ENCODE measurements around the gene FIGLA. TPM values are rescaled to one million over a fixed set of nuclear protein-coding genes. Genes with fewer than 3 reads are reported as not detected.
A peak's percentile ranks its signal among the peaks of the same experiment; 100 is the strongest.

FIGLA gene
- total and polyA plus RNA-seq, 2 experiments from 2014 or later, result not detected

- no peak for TF ChIP-seq ZNF462 (CRISPR knock-in tag; IDR thresholded peaks at IDR 0.05)
- TF ChIP-seq CTCF (conservative IDR thresholded peaks at IDR 0.05; ENCODE audit: low read depth in 2 of 2), result no peak
- no peak for TF ChIP-seq NANOG (IDR thresholded peaks at IDR 0.05; ENCODE audit: borderline replicate concordance)
- TF ChIP-seq EZH2 (IDR thresholded peaks at IDR 0.05; ENCODE audit: low read depth, unreplicated experiment), result no peak
- no peak for TF ChIP-seq EZH2phosphoT487 (IDR thresholded peaks at IDR 0.05; ENCODE audit: unreplicated experiment)
Observed at GRCh38 chr2:70729647-70730046, 60.8 kb downstream of the FIGLA start (continued).

GRCh38 chr2:70728128-70728527, 62.3 kb downstream of the FIGLA start:
- Histone ChIP-seq H2AFZ (no peak overlapping the region), H3K4me1 (ENCODE audit: insufficient read depth) (peaks cover 67% of the 10 kb centered on the region), H3K27ac (ENCODE audit: low read depth) (peak overlapping the region; percentile 29; the same call in 1 of the 2 replicates), H3F3A (replicated peaks; ENCODE audit: low read depth) (0 out of 2 replicates have a peak, but pooled peaks cover 8% of the 10 kb centered on the region), H4K20me1 (replicated peaks; ENCODE audit: insufficient read depth) (peaks cover 57% of the 10 kb centered on the region), H3K27me3 (ENCODE audit: insufficient read depth) (no peaks in the 10 kb centered on the region), H3K79me2 (replicated peaks; ENCODE audit: insufficient read depth) (peaks cover 99% of the 10 kb centered on the region), H3K36me3 (ENCODE audit: insufficient read depth) (no peaks in the 10 kb centered on the region; the same call in 1 of the 2 replicates), H3K4me2 (peak overlapping the region; percentile 36), H3K4me3 (no peak overlapping the region), H3K9me2 (ENCODE audit: insufficient read depth) (peaks cover 4% of the 10 kb centered on the region; the same call in 1 of the 2 replicates)
- H3K27ac Mint-ChIP-seq, result peak overlapping the region; percentile 98
- peaks cover 88% of the 10 kb centered on the region for H3K4me1 Mint-ChIP-seq
- no peaks in the 10 kb centered on the region; the same call in 2 of the 3 replicates for H3K9me3 Mint-ChIP-seq
- peaks cover 16% of the 10 kb centered on the region; the same call in 2 of the 3 replicates for H3K36me3 Mint-ChIP-seq (ENCODE audit: low read depth)
- TF ChIP-seq EZH2phosphoT487 (IDR thresholded peaks at IDR 0.05; ENCODE audit: unreplicated experiment) (no peak), CREB1 (CRISPR knock-in tag; IDR thresholded peaks at IDR 0.05; ENCODE audit: low read depth) (peak; percentile 58; the same call in 1 of the 2 replicates), ZNF462 (CRISPR knock-in tag; IDR thresholded peaks at IDR 0.05) (peak; percentile 25; the same call in 1 of the 2 replicates), STAT1 (IDR thresholded peaks at IDR 0.05; ENCODE audit: unreplicated experiment) (no peak)
- peak; percentile 89 for DNase-seq (ENCODE audit: low spot score)
- H3K4me3 Mint-ChIP-seq, result peak overlapping the region; percentile 32; the same call in 1 of the 3 replicates
- peak; percentile 86 for ATAC-seq
- H3K27me3 Mint-ChIP-seq (ENCODE audit: insufficient read depth, low read depth, poor library complexity), result peaks cover 10% of the 10 kb centered on the region

All from GM23338 (cell line).